HCT116 (cell line): ENCODE data around the gene FGF8.

Experiments
- ATF3 ChIP-seq: IDR thresholded peaks from 2 replicates; pipeline ENCODE4 v1.6.1; 2012
- CTCF ChIP-seq, 3 experiments: fragments of 200-600 bp in 1 of 3; sonication (generic) in 1 of 3; IDR thresholded peaks in 2 of 3; conservative IDR thresholded peaks in 1 of 3; 2 replicates each; pipeline ENCODE4 v1.5.1; 2012 to 2017; ENCODE audit warnings: low read depth in 2 of 3, low read length in 2 of 3, antibody characterized with exemption in 1 of 3, borderline replicate concordance in 1 of 3, control low read depth in 1 of 3, mild to moderate bottlenecking in 1 of 3, mixed read lengths in 1 of 3, mixed run types in 1 of 3, moderate library complexity in 1 of 3; ENCODE audit not compliant: insufficient read depth in 1 of 3
- ELF1 ChIP-seq: IDR thresholded peaks from 2 replicates; pipeline ENCODE4 v1.6.1; 2012; ENCODE audit warnings: low read depth, borderline replicate concordance
- EZH2 ChIP-seq: fragments of 200-600 bp; sonication (generic); IDR thresholded peaks from 2 replicates; pipeline ENCODE4 v1.6.1; 2017; ENCODE audit warnings: antibody characterized with exemption, mixed run types
- POLR2A ChIP-seq: IDR thresholded peaks from 2 replicates; pipeline ENCODE4 v1.7.0; 2011; ENCODE audit warnings: borderline replicate concordance; ENCODE audit not compliant: insufficient read depth, insufficient read length; ENCODE audit errors: extremely low read depth
- POLR2AphosphoS5 ChIP-seq: IDR thresholded peaks from 2 replicates; pipeline ENCODE4 v1.6.1; 2011; ENCODE audit warnings: mild to moderate bottlenecking, low read depth, low read length, moderate library complexity
- ZFX ChIP-seq: fragments of 450-650 bp; IDR thresholded peaks from 2 replicates; pipeline ENCODE4 v1.6.1; 2017
- ZNF274 ChIP-seq: fragments of 200-500 bp; sonication (Bioruptor generic); IDR thresholded peaks from 2 replicates; pipeline ENCODE4 v1.6.1; 2014; ENCODE audit warnings: mild to moderate bottlenecking, low read depth, low read length, inconsistent platforms
- TF ChIP-seq, protein P1 (sequence below): IDR thresholded peaks from 2 replicates; pipeline ENCODE4 v1.6.1; 2012
- TF ChIP-seq, protein P2 (sequence below): IDR thresholded peaks from 2 replicates; pipeline ENCODE4 v1.6.1; 2012; ENCODE audit warnings: low read depth

DNA sequence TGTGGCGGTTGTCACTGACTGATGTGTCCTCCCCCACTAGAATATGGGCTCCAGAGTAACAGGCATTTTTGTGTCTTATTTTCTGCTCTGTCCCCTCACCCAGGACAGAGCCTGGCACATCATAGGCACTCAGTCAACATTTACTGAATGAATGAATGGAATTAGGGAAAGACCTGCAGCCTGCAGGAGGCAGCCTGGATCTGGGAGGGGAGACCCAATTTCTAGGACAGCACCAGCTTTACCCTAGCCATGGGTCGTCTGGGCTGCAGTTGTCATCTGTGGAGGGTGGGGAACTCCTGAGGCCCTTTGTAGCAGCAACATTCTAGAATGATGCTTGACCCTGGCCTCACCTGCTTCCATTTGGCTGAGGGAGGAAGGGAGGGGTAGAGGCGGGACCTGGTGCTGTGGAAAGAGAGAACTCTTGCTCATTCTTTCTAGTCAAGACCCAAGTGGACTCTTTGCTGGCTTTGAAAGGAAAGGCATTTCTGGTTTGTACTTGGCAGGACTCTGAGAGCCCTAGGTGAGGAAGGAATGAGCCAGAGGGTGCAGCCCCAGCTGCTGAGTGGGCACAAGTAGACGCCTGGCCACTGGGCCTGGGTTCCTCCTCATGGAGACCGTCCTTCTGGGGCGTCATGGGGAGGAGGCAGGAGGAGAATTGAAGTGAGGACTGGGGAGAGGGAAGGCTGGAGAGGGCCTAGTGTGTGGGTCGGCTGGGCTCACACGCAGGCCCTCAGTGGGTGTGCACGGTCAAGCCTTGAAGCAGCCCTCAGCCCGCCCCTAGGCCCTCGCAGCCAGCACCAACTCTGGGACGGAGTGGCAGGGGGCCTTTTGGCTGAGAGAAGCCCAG, 8.9 kb downstream of the FGF8 start:
- TF ChIP-seq CTCF (IDR thresholded peaks at IDR 0.05 in 2 of 3, conservative IDR thresholded peaks at IDR 0.05 in 1 of 3; ENCODE audit: borderline replicate concordance in 1 of 3, insufficient read depth in 1 of 3, low read depth in 2 of 3, low read length in 2 of 3) (no peak), ZNF274 (no peak), POLR2A (no peak), EZH2 (no peak), ELF1 (no peak), POLR2AphosphoS5 (no peak), ZFX (no peak), ATF3 (no peak)
- TF ChIP-seq, protein P1, sequence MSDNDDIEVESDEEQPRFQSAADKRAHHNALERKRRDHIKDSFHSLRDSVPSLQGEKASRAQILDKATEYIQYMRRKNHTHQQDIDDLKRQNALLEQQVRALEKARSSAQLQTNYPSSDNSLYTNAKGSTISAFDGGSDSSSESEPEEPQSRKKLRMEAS: no peak
- TF ChIP-seq, protein P2, sequence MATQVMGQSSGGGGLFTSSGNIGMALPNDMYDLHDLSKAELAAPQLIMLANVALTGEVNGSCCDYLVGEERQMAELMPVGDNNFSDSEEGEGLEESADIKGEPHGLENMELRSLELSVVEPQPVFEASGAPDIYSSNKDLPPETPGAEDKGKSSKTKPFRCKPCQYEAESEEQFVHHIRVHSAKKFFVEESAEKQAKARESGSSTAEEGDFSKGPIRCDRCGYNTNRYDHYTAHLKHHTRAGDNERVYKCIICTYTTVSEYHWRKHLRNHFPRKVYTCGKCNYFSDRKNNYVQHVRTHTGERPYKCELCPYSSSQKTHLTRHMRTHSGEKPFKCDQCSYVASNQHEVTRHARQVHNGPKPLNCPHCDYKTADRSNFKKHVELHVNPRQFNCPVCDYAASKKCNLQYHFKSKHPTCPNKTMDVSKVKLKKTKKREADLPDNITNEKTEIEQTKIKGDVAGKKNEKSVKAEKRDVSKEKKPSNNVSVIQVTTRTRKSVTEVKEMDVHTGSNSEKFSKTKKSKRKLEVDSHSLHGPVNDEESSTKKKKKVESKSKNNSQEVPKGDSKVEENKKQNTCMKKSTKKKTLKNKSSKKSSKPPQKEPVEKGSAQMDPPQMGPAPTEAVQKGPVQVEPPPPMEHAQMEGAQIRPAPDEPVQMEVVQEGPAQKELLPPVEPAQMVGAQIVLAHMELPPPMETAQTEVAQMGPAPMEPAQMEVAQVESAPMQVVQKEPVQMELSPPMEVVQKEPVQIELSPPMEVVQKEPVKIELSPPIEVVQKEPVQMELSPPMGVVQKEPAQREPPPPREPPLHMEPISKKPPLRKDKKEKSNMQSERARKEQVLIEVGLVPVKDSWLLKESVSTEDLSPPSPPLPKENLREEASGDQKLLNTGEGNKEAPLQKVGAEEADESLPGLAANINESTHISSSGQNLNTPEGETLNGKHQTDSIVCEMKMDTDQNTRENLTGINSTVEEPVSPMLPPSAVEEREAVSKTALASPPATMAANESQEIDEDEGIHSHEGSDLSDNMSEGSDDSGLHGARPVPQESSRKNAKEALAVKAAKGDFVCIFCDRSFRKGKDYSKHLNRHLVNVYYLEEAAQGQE: no peak
